Keratinocyte (primary cell): ENCODE data around the gene RFX8. TPM values are rescaled to one million over a fixed set of nuclear protein-coding genes. Genes with fewer than 3 reads are reported as not detected.

Source experiments
- DNase-seq: peaks from one replicate; pipeline ENCODE4 v3.0.0-alpha.2; 2011; ENCODE audit warnings: low read depth, missing footprints, low spot score
- FAIRE-seq: peaks from 2 replicates; lab custom pipeline; 2011; peaks lifted over from hg19 to GRCh38; lab: Jason Lieb, UNC
- H2AFZ ChIP-seq: 2 replicates; pipeline ENCODE4 v1.6.0; 2012; ENCODE audit warnings: low read length, control low read depth, inconsistent platforms; ENCODE audit not compliant: control insufficient read depth
- H3K27ac ChIP-seq: 2 replicates; pipeline ENCODE4 v1.5.1; 2011; ENCODE audit warnings: low read length; ENCODE audit not compliant: control insufficient read depth, insufficient read depth
- H3K27me3 ChIP-seq: 3 replicates; pipeline ENCODE4 v1.6.0; 2011; ENCODE audit warnings: low read length; ENCODE audit not compliant: control insufficient read depth, insufficient read depth; ENCODE audit errors: extremely low read depth
- H3K36me3 ChIP-seq, 2 experiments: 2 replicates in 1 of 2; 3 replicates in 1 of 2; pipeline ENCODE4 v1.5.1; 2011; ENCODE audit warnings: low read length in 2 of 2, mild to moderate bottlenecking in 1 of 2; ENCODE audit not compliant: control insufficient read depth in 2 of 2, insufficient read depth in 2 of 2; ENCODE audit errors: extremely low read depth in 1 of 2
- H3K4me1 ChIP-seq: 3 replicates; pipeline ENCODE4 v1.5.1; 2011; ENCODE audit warnings: low read length; ENCODE audit not compliant: control insufficient read depth, insufficient read depth; ENCODE audit errors: extremely low read depth
- H3K4me2 ChIP-seq: 3 replicates; pipeline ENCODE4 v1.6.0; 2011; ENCODE audit warnings: low read depth, low read length; ENCODE audit not compliant: control insufficient read depth, insufficient read depth; ENCODE audit errors: extremely low read depth
- H3K4me3 ChIP-seq, 3 experiments: fragments of 200-600 bp in 1 of 3; sonication (generic) in 1 of 3; 2 replicates in 2 of 3; 3 replicates in 1 of 3; pipeline ENCODE4 v1.5.1; 2011 to 2016; ENCODE audit warnings: low read length in 3 of 3, mild to moderate bottlenecking in 3 of 3, control low read depth in 2 of 3, inconsistent platforms in 1 of 3, low read depth in 1 of 3, mixed read lengths in 1 of 3, mixed run types in 1 of 3, moderate library complexity in 1 of 3; ENCODE audit not compliant: control insufficient read depth in 2 of 3, insufficient read depth in 2 of 3; ENCODE audit errors: extremely low read depth in 1 of 3
- H3K79me2 ChIP-seq: 2 replicates; pipeline ENCODE4 v1.6.0; 2012; ENCODE audit warnings: low read length; ENCODE audit not compliant: control insufficient read depth, insufficient read depth
- H3K9ac ChIP-seq: 3 replicates; pipeline ENCODE4 v1.6.0; 2011; ENCODE audit warnings: low read length; ENCODE audit not compliant: control insufficient read depth, insufficient read depth; ENCODE audit errors: extremely low read depth
- H3K9me1 ChIP-seq: 3 replicates; pipeline ENCODE4 v1.6.0; 2011; ENCODE audit warnings: low read length; ENCODE audit not compliant: control insufficient read depth, insufficient read depth; ENCODE audit errors: extremely low read depth
- H3K9me3 ChIP-seq: 2 replicates; pipeline ENCODE4 v1.5.1; 2012; ENCODE audit warnings: low read depth, low read length; ENCODE audit not compliant: control insufficient read depth
- H4K20me1 ChIP-seq: 3 replicates; pipeline ENCODE4 v1.6.0; 2011; ENCODE audit warnings: low read length; ENCODE audit not compliant: control insufficient read depth, insufficient read depth; ENCODE audit errors: extremely low read depth
- EZH2 ChIP-seq: IDR thresholded peaks from one replicate; pipeline ENCODE4 v1.6.1; 2012; ENCODE audit warnings: inconsistent platforms, mild to moderate bottlenecking, low read length, moderate library complexity
- dilution Hi-C: fragments of 300-500 bp; cut with MboI; formaldehyde crosslinking; loops from one replicate; pipeline ENCODE4 v1.7.0; 2020; ENCODE audit warnings: low sequenced_read_pairs; ENCODE audit not compliant: extremely low pct_ligation_motif_present
- polyA plus RNA-seq, 5 experiments: library from polyadenylated mRNA; depleted of rRNA in 3 of 5; stranded (reverse) in 3 of 5; stranded (forward) in 1 of 5; unstranded in 1 of 5; fragments of >200 nt; gene quantifications; 1 replicate in 1 of 5; 2 replicates in 3 of 5; 3 replicates in 1 of 5; pipeline versions ENCODE4 v1.2.1 to v1.2.3, GENCODE V29; 2011 to 2012; ENCODE audit warnings: missing spikeins in 2 of 5, low read depth in 1 of 5, low replicate concordance in 1 of 5
- TF ChIP-seq, protein P1 (sequence below), 3 experiments: IDR thresholded peaks in 1 of 3; conservative IDR thresholded peaks in 1 of 3; optimal IDR thresholded peaks in 1 of 3; 2 replicates in 2 of 3; 3 replicates in 1 of 3; pipeline versions ENCODE3 to v1.5.1; 2011; ENCODE audit warnings: low read length in 3 of 3, mild to moderate bottlenecking in 3 of 3, moderate library complexity in 2 of 3, control low read depth in 1 of 3, inconsistent platforms in 1 of 3; ENCODE audit not compliant: insufficient read depth in 2 of 3; ENCODE audit errors: extremely low read depth in 1 of 3

Gene RFX8
- polyA plus RNA-seq, 1 donor (not counting 4 experiments of a cell fraction or from before 2014, with no cell fraction given) = 0.05 TPM

DNA sequence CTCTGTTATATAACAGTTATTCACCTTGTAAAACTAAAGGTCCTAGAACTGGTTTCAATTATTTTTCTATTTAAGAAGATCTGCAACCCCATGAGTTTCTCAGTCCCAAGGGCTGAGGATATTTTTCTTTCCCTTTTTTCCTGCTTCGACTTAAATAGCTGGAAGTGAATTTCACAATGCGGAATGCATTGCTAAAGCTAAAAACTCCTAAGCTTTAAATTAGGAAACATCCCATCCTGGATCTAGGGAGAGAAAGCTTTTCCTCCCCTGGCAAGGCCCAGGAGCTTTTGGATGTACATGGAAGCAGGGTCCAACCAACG, 1.4 kb downstream of the RFX8 start:
- dilution Hi-C loops = no loop called here
- peaks cover 3% of the 10 kb centered on the region for H3K4me1 ChIP-seq
- H4K20me1 ChIP-seq = no peaks in the 10 kb centered on the region
- DNase-seq (no peak), FAIRE-seq (no peak)
- no peaks in the 10 kb centered on the region for H3K9me3 ChIP-seq
- peak overlapping the region; percentile 76 for H3K4me2 ChIP-seq
- peak overlapping the region; percentile 39 to 52 (median 40) for H3K4me3 ChIP-seq
- H3K36me3 ChIP-seq = no peaks in the 10 kb centered on the region
- H3K9ac ChIP-seq = peak overlapping the region; percentile 8
- H2AFZ ChIP-seq = peak overlapping the region; percentile 80
- TF ChIP-seq, protein P1, sequence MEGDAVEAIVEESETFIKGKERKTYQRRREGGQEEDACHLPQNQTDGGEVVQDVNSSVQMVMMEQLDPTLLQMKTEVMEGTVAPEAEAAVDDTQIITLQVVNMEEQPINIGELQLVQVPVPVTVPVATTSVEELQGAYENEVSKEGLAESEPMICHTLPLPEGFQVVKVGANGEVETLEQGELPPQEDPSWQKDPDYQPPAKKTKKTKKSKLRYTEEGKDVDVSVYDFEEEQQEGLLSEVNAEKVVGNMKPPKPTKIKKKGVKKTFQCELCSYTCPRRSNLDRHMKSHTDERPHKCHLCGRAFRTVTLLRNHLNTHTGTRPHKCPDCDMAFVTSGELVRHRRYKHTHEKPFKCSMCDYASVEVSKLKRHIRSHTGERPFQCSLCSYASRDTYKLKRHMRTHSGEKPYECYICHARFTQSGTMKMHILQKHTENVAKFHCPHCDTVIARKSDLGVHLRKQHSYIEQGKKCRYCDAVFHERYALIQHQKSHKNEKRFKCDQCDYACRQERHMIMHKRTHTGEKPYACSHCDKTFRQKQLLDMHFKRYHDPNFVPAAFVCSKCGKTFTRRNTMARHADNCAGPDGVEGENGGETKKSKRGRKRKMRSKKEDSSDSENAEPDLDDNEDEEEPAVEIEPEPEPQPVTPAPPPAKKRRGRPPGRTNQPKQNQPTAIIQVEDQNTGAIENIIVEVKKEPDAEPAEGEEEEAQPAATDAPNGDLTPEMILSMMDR (optimal IDR thresholded peaks at IDR 0.05 in 1 of 3, IDR thresholded peaks at IDR 0.05 in 1 of 3, conservative IDR thresholded peaks at IDR 0.05 in 1 of 3; ENCODE audit: extremely low read depth in 1 of 3, insufficient read depth in 2 of 3, low read length in 3 of 3) = no peak
- H3K79me2 ChIP-seq = no peaks in the 10 kb centered on the region
- no peaks in the 10 kb centered on the region for H3K9me1 ChIP-seq
- H3K27me3 ChIP-seq = no peaks in the 10 kb centered on the region
- H3K27ac ChIP-seq = no peak overlapping the region

DNA sequence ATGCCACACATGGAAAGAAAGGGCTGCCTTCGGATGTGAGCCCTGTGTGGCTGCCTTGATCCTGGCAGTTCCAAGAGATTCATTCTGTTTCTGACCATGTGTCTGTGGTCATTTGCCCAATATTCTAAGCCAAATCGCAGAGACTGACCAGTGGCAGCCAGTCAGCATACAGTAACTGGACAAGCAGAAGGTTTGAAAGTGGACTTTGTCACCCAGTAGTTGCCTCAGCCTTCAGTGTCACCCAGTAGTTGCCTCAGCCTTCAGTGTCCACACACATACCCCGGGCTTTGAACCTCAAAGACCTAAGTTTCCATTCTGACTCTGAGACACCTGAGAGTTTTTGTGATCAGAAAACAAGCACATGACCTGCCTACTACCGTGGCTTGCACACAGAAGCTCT, 5.0 kb downstream of the RFX8 start:
- no peak overlapping the region for H3K9ac ChIP-seq
- dilution Hi-C loops = no loop called here
- no peak for DNase-seq
- no peaks in the 10 kb centered on the region for H3K79me2 ChIP-seq
- TF ChIP-seq, protein P1 (optimal IDR thresholded peaks at IDR 0.05 in 1 of 3, IDR thresholded peaks at IDR 0.05 in 1 of 3, conservative IDR thresholded peaks at IDR 0.05 in 1 of 3; ENCODE audit: extremely low read depth in 1 of 3, insufficient read depth in 2 of 3, low read length in 3 of 3) = no peak
- no peak for TF ChIP-seq EZH2
- no peaks in the 10 kb centered on the region for H3K9me3 ChIP-seq
- H3K4me3 ChIP-seq = no peak overlapping the region
- no peak for FAIRE-seq
- H3K27me3 ChIP-seq = no peaks in the 10 kb centered on the region
- H3K4me1 ChIP-seq = peaks cover 3% of the 10 kb centered on the region
- H3K27ac ChIP-seq = no peak overlapping the region
- no peaks in the 10 kb centered on the region for H4K20me1 ChIP-seq
- no peaks in the 10 kb centered on the region for H3K9me1 ChIP-seq
- no peaks in the 10 kb centered on the region for H3K36me3 ChIP-seq
- H2AFZ ChIP-seq = no peak overlapping the region
- H3K4me2 ChIP-seq = no peak overlapping the region
